Smooth muscle cell (in vitro differentiated cells): Measurements from ENCODE around the gene XYLT1. TPM values are rescaled to one million over a fixed set of nuclear protein-coding genes. Genes with fewer than 3 reads are reported as not detected.

Experiments
- DNase-seq: peaks from one replicate; lab custom pipeline; 2025; ENCODE audit not compliant: unreplicated experiment; lab: John Stamatoyannopoulos, UW
- H2AFZ ChIP-seq: fragments of 200-600 bp; sonication (generic); 2 replicates; pipeline ENCODE4 v1.6.0; 2016; ENCODE audit warnings: antibody characterized with exemption, low read depth, mild to moderate bottlenecking
- H3F3A ChIP-seq: fragments of 200-600 bp; sonication (generic); 2 replicates; pipeline ENCODE4 v1.6.0; 2017; ENCODE audit warnings: antibody characterized with exemption, low read depth
- H3K27ac ChIP-seq: fragments of 200-600 bp; sonication (generic); 2 replicates; pipeline ENCODE4 v1.5.1; 2016; ENCODE audit warnings: low read depth, mild to moderate bottlenecking
- H3K27me3 ChIP-seq: fragments of 200-600 bp; sonication (generic); 2 replicates; pipeline ENCODE4 v1.6.1; 2016; ENCODE audit warnings: low read depth, mild to moderate bottlenecking
- H3K36me3 ChIP-seq: fragments of 200-600 bp; sonication (generic); 2 replicates; pipeline ENCODE4 v1.5.1; 2016; ENCODE audit warnings: low read depth
- H3K4me1 ChIP-seq: fragments of 200-600 bp; sonication (generic); 2 replicates; pipeline ENCODE4 v1.5.1; 2016; ENCODE audit warnings: low read depth
- H3K4me2 ChIP-seq: fragments of 200-600 bp; sonication (generic); 2 replicates; pipeline ENCODE4 v1.6.0; 2016; ENCODE audit warnings: mild to moderate bottlenecking
- H3K4me3 ChIP-seq: fragments of 200-600 bp; sonication (generic); 2 replicates; pipeline ENCODE4 v1.5.1; 2016; ENCODE audit warnings: mild to moderate bottlenecking
- H3K79me2 ChIP-seq: fragments of 200-600 bp; sonication (generic); 2 replicates; pipeline ENCODE4 v1.6.0; 2016; ENCODE audit warnings: low read depth, mild to moderate bottlenecking
- H3K9ac ChIP-seq: fragments of 200-600 bp; sonication (generic); 2 replicates; pipeline ENCODE4 v1.6.0; 2016; ENCODE audit warnings: low read depth
- H3K9me3 ChIP-seq: fragments of 200-600 bp; sonication (generic); replicated peaks from 2 replicates; pipeline ENCODE4 v1.5.1; 2016; ENCODE audit warnings: low read depth
- H4K20me1 ChIP-seq: fragments of 200-600 bp; sonication (generic); 2 replicates; pipeline ENCODE4 v1.6.0; 2016; ENCODE audit warnings: low read depth
- WGBS: methylation state at CpG from one replicate; pipeline ENCODE4 v1.1.7; 2016; ENCODE audit warnings: low lambda C conversion rate; 5-methylcytosine and 5-hydroxymethylcytosine counted together
- polyA plus RNA-seq: library from polyadenylated mRNA; unstranded; fragments of >200 nt; fragmentation: Nextera tagmentation; extraction: Ambion mirVana; gene quantifications from 2 replicates; pipeline ENCODE4 v1.2.1, GENCODE V29; 2016
- total RNA-seq: library from RNA; depleted of rRNA; stranded (reverse); fragments of >200 nt; gene quantifications from 2 replicates; pipeline ENCODE4 v1.2.3, GENCODE V29; 2014
- TF ChIP-seq, protein P1 (sequence below): fragments of 200-600 bp; sonication (generic); IDR thresholded peaks from 2 replicates; pipeline ENCODE4 v1.5.1; 2017; ENCODE audit warnings: borderline replicate concordance, mild to moderate bottlenecking, antibody characterized with exemption; ENCODE audit not compliant: insufficient read depth, poor library complexity, severe bottlenecking

The XYLT1 gene
- total and polyA plus RNA-seq, 2 experiments from 2014 or later, result 9.5 to 19.9 TPM

GRCh38 chr16:17261197-17261858, 209.4 kb downstream of the XYLT1 start:
- Histone ChIP-seq H3K9ac (no peak overlapping the region), H3K27me3 (no peaks in the 10 kb centered on the region), H2AFZ (no peak overlapping the region), H4K20me1 (peaks cover 90% of the 10 kb centered on the region), H3K4me2 (no peak overlapping the region), H3K9me3 (no peaks in the 10 kb centered on the region), H3K4me1 (no peaks in the 10 kb centered on the region), H3K36me3 (no peaks in the 10 kb centered on the region), H3K4me3 (no peak overlapping the region), H3K79me2 (no peaks in the 10 kb centered on the region), H3K27ac (no peak overlapping the region), H3F3A (no peaks in the 10 kb centered on the region)
- no peak for DNase-seq
- TF ChIP-seq, protein P1, sequence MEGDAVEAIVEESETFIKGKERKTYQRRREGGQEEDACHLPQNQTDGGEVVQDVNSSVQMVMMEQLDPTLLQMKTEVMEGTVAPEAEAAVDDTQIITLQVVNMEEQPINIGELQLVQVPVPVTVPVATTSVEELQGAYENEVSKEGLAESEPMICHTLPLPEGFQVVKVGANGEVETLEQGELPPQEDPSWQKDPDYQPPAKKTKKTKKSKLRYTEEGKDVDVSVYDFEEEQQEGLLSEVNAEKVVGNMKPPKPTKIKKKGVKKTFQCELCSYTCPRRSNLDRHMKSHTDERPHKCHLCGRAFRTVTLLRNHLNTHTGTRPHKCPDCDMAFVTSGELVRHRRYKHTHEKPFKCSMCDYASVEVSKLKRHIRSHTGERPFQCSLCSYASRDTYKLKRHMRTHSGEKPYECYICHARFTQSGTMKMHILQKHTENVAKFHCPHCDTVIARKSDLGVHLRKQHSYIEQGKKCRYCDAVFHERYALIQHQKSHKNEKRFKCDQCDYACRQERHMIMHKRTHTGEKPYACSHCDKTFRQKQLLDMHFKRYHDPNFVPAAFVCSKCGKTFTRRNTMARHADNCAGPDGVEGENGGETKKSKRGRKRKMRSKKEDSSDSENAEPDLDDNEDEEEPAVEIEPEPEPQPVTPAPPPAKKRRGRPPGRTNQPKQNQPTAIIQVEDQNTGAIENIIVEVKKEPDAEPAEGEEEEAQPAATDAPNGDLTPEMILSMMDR, result no peak
- 83% methylated on average over 5 of the region's 5 CpGs for WGBS

DNA sequence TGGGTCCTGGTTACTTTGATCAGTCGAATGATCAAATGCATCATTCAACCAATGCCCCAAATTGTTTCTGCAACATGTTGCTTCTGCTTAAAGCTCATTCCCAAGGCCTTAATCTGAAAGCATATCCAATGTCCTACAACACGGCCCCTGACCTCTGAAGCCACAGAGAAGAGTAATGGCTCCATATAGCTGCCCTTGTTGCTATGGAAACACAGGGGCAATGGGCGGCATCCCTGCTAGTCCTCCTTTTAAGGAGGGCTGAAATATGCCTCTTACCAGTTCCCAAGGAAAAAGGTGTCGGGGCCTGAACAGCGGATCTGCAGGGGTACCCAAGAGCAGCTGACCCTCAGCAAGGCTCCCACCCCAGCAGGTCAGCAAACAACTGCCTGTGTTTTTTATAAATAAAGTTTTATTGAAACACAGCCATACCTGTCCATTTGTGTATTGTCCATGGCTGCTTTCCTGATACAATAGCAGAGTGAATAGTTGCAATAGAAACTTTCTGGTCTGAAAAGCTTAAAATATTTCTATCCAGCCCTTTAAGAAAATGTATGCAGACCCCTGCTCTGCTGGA, 210.4 kb downstream of the XYLT1 start:
- 98% methylated on average over 5 of the region's 5 CpGs for WGBS
- H3K4me1 ChIP-seq, result no peaks in the 10 kb centered on the region
- H3K4me3 ChIP-seq, result no peak overlapping the region
- no peaks in the 10 kb centered on the region for H3F3A ChIP-seq
- H3K9ac ChIP-seq, result no peak overlapping the region
- no peaks in the 10 kb centered on the region for H3K9me3 ChIP-seq
- H3K79me2 ChIP-seq, result no peaks in the 10 kb centered on the region
- TF ChIP-seq, protein P1, result no peak
- H4K20me1 ChIP-seq, result peaks cover 86% of the 10 kb centered on the region
- H3K36me3 ChIP-seq, result no peaks in the 10 kb centered on the region
- no peak overlapping the region for H3K27ac ChIP-seq
- H2AFZ ChIP-seq, result no peak overlapping the region
- DNase-seq, result no peak
- H3K4me2 ChIP-seq, result no peak overlapping the region
- H3K27me3 ChIP-seq, result no peaks in the 10 kb centered on the region

DNA sequence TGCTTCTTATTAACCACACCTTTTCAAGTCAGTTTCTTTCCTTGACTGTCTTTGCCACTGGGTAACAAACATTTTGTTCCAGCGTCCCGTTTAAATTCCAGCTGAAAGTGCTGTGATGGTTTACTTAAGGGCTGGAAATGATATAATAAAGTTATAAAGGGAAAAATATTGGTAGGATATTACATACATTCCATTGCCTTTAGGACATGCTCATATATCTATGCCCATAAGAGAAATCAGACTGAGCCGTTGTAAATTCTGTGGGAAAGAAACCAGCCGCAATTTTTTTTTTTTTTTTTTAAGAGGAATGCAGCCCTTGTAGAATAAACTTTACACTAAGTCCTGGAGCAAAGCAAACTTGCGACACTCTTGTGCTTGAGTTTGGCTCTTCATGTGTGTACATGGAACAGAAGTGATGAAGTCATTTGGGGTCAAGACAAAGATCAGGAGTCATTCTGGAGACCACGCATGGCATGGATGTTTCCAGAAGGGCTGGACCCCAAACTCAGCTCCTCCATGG, 210.9 kb downstream of the XYLT1 start:
- no peak overlapping the region for H3K4me3 ChIP-seq
- peak overlapping the region; percentile 0 for H3K4me2 ChIP-seq
- 72% methylated on average over 6 of the region's 6 CpGs for WGBS

More for the DNA sequence above, 210.9 kb downstream of the XYLT1 start:
- Histone ChIP-seq H3K9me3 (no peaks in the 10 kb centered on the region), H2AFZ (no peak overlapping the region), H3K27me3 (no peaks in the 10 kb centered on the region), H3F3A (no peaks in the 10 kb centered on the region), H4K20me1 (peaks cover 84% of the 10 kb centered on the region), H3K4me1 (no peaks in the 10 kb centered on the region), H3K27ac (no peak overlapping the region), H3K9ac (no peak overlapping the region), H3K79me2 (no peaks in the 10 kb centered on the region), H3K36me3 (no peaks in the 10 kb centered on the region)
- DNase-seq, result no peak
- TF ChIP-seq, protein P1, result no peak
